ENCODE measurements around the gene SLC38A7. TPM values are rescaled to one million over a fixed set of nuclear protein-coding genes. Genes with fewer than 3 reads are reported as not detected.
A peak's percentile ranks its signal among the peaks of the same experiment; 100 is the strongest.

The SLC38A7 gene
- polyA plus RNA-seq, 3 donors, result 5.1 to 23.4 (median 7.4) TPM

DNA sequence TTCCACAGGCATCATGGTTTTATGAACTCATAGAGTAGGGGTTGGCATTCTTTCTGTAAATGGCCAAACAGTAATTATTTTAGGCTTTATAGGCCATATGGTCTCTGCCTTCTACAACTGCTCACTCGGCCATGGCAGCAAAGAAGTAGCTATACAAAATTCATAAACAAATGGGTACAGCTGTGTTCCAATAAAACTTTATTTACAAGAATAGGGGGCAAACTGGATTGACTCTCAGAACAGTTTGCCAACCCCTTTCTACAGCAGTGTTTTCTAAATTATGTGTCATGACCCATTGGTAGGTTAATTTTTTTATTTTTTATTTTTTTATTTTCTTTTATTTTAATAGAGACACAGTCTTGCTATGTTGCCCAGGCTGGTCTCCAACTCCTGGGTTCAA is 29.2 kb upstream of the SLC38A7 start:
- Mint-ChIP-seq H3K9me3 (no peaks in the 10 kb centered on the region), H3K4me1 (no peaks in the 10 kb centered on the region), H3K4me3 (no peak overlapping the region), H3K27ac (no peak overlapping the region), H3K36me3 (peaks cover 65 to 73% of the 10 kb centered on the region in 2 donors), H3K27me3 (ENCODE audit: low read depth in 3 of 3) (no peaks in the 10 kb centered on the region)
- Histone ChIP-seq H3K9ac (ENCODE audit: insufficient read depth, low read length, poor library complexity, severe bottlenecking) (no peak overlapping the region), H3K9me3 (replicated peaks in 1 of 2; ENCODE audit: control insufficient read depth in 1 of 2, insufficient read depth in 1 of 2, low read length in 2 of 2) (no peaks in the 10 kb centered on the region), H4K20me1 (ENCODE audit: insufficient read depth, low read length) (no peaks in the 10 kb centered on the region), H3K27me3 (ENCODE audit: control insufficient read depth in 2 of 2, insufficient read depth in 2 of 2, low read length in 2 of 2) (no peaks in the 10 kb centered on the region), H3K79me2 (ENCODE audit: insufficient read depth, low read length) (no peaks in the 10 kb centered on the region), H3K4me1 (ENCODE audit: control insufficient read depth in 1 of 2, insufficient read depth in 2 of 2, low read length in 2 of 2) (no peaks in the 10 kb centered on the region), H2AFZ (ENCODE audit: insufficient read depth, low read depth, low read length, poor library complexity, severe bottlenecking) (no peak overlapping the region), H3K4me2 (replicated peaks; ENCODE audit: extremely low read depth, low read length, poor library complexity, severe bottlenecking) (no peak overlapping the region), H3K36me3 (replicated peaks in 1 of 2; ENCODE audit: control insufficient read depth in 1 of 2, insufficient read depth in 2 of 2, low read length in 2 of 2) (peaks cover 45 to 81% of the 10 kb centered on the region in 2 donors), H3K4me3 (replicated peaks in 1 of 3; ENCODE audit: low read depth in 2 of 3, low read length in 3 of 3) (no peak overlapping the region), H3K27ac (ENCODE audit: low read depth in 1 of 2, low read length in 2 of 2) (no peak overlapping the region)
- intact Hi-C loops (cut with micrococcal nuclease), result no loop called here
- TF ChIP-seq, protein P1, sequence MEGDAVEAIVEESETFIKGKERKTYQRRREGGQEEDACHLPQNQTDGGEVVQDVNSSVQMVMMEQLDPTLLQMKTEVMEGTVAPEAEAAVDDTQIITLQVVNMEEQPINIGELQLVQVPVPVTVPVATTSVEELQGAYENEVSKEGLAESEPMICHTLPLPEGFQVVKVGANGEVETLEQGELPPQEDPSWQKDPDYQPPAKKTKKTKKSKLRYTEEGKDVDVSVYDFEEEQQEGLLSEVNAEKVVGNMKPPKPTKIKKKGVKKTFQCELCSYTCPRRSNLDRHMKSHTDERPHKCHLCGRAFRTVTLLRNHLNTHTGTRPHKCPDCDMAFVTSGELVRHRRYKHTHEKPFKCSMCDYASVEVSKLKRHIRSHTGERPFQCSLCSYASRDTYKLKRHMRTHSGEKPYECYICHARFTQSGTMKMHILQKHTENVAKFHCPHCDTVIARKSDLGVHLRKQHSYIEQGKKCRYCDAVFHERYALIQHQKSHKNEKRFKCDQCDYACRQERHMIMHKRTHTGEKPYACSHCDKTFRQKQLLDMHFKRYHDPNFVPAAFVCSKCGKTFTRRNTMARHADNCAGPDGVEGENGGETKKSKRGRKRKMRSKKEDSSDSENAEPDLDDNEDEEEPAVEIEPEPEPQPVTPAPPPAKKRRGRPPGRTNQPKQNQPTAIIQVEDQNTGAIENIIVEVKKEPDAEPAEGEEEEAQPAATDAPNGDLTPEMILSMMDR (IDR thresholded peaks at IDR 0.05), result no peak
- DNase-seq, result no peak
- no CpG with 5 or more reads among the region's 1 CpG for WGBS (ENCODE audit: insufficient coverage)

DNA sequence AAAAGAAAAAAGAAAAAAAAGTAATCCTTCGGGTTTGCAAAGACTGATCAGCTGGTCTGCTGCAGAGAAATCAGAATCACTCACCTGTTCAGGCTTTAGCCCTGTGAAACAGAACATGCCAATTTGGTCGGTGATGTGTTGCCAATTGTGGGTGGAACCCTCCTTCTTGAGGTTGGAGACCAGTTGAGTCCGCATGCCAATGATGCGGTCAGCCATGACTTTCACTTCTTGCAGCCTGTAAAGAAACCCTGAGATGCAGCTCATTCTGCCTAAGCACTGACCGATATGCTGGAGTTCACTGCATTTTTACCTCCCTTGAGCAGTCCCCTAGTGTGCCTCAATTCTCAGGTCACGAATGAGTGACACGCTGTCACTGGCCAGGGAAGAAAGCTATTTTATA is 24.8 kb upstream of the SLC38A7 start:
- Mint-ChIP-seq H3K27ac (peak overlapping the region in 2 of 7 donors; percentile 35 to 45), H3K27me3 (ENCODE audit: low read depth in 3 of 3) (peaks cover 0 to 2% (median 0%) of the 10 kb centered on the region in 3 donors), H3K9me3 (no peaks in the 10 kb centered on the region), H3K4me3 (no peak overlapping the region), H3K4me1 (no peaks in the 10 kb centered on the region), H3K36me3 (peaks cover 54 to 60% of the 10 kb centered on the region in 2 donors)
- WGBS (ENCODE audit: insufficient coverage), result 100% methylated on average over 6 of the region's 7 CpGs
- no peak overlapping the region for H3K4me3 ChIP-seq (replicated peaks in 1 of 3; ENCODE audit: low read depth in 2 of 3, low read length in 3 of 3)
- intact Hi-C loops (cut with micrococcal nuclease), result no loop called here
- TF ChIP-seq, protein P1 (IDR thresholded peaks at IDR 0.05), result no peak
- H4K20me1 ChIP-seq (ENCODE audit: insufficient read depth, low read length), result no peaks in the 10 kb centered on the region
- no peak overlapping the region for H3K4me2 ChIP-seq (replicated peaks; ENCODE audit: extremely low read depth, low read length, poor library complexity, severe bottlenecking)
- no peak overlapping the region for H3K27ac ChIP-seq (ENCODE audit: low read depth in 1 of 2, low read length in 2 of 2)
- H3K36me3 ChIP-seq (replicated peaks in 1 of 2; ENCODE audit: control insufficient read depth in 1 of 2, insufficient read depth in 2 of 2, low read length in 2 of 2), result peaks cover 30 to 70% of the 10 kb centered on the region in 2 donors
- DNase-seq, result no peak
- H3K9me3 ChIP-seq (replicated peaks in 1 of 2; ENCODE audit: control insufficient read depth in 1 of 2, insufficient read depth in 1 of 2, low read length in 2 of 2), result no peaks in the 10 kb centered on the region
- no peak overlapping the region for H2AFZ ChIP-seq (ENCODE audit: insufficient read depth, low read depth, low read length, poor library complexity, severe bottlenecking)
- H3K27me3 ChIP-seq (ENCODE audit: control insufficient read depth in 2 of 2, insufficient read depth in 2 of 2, low read length in 2 of 2), result no peaks in the 10 kb centered on the region
- no peaks in the 10 kb centered on the region for H3K4me1 ChIP-seq (ENCODE audit: control insufficient read depth in 1 of 2, insufficient read depth in 2 of 2, low read length in 2 of 2)
- H3K79me2 ChIP-seq (ENCODE audit: insufficient read depth, low read length), result no peaks in the 10 kb centered on the region
- H3K9ac ChIP-seq (ENCODE audit: insufficient read depth, low read length, poor library complexity, severe bottlenecking), result no peak overlapping the region

Measured in CD14-positive monocyte (primary cell).